Breast epithelium (tissue), 3 donors: ENCODE measurements around the gene SLC1A7.

Experiments used
- CTCF ChIP-seq, 3 donors: fragments of 450-650 bp; IDR thresholded peaks; one replicate each; pipeline ENCODE4 v1.5.1; 2016 to 2017; ENCODE audit warnings: antibody characterized with exemption in 3 of 3, mild to moderate bottlenecking in 3 of 3, moderate library complexity in 3 of 3
- POLR2A ChIP-seq: fragments of 450-650 bp; IDR thresholded peaks from one replicate; pipeline ENCODE4 v1.6.1; 2016; ENCODE audit warnings: antibody characterized with exemption, mild to moderate bottlenecking, moderate library complexity

GRCh38 chr1:53127546-53127945, 14.9 kb downstream of the SLC1A7 start:
- TF ChIP-seq POLR2A (no peak), CTCF (IDR thresholded peaks at IDR 0.05) (no peak)
